ENCODE results near the gene DRG2.

The DRG2 gene

GRCh38 chr17:18087610-18088491 lies at the start of gene DRG2:
Gene DRG2, plus strand, starts transcription at chr17:18087948. Its CDS starts 76 bp downstream, at chr17:18088024.
- in situ Hi-C loops (cut with MboI; ENCODE audit: low pct_unique_long_range_greater_than_20kb, low sequenced_read_pairs, unreplicated experiment) = no loop called here
- DNase-seq (ENCODE audit: low spot score) = peak; percentile 92
- TF ChIP-seq CTCF (IDR thresholded peaks at IDR 0.05; ENCODE audit: extremely low read depth, insufficient read depth, missing control alignments) = no peak

- no peak for TF ChIP-seq CTCF (IDR thresholded peaks at IDR 0.05; ENCODE audit: extremely low read depth, insufficient read depth, missing control alignments)
- DNase-seq (ENCODE audit: low spot score) = no peak
- in situ Hi-C loops (cut with MboI; ENCODE audit: low pct_unique_long_range_greater_than_20kb, low sequenced_read_pairs, unreplicated experiment) = loop anchor here (10.0 kb wide), 1 partner anchor 153 kb away; no protein-coding TSS in a partner anchor
Observed at GRCh38 chr17:18038149-18038850, 49.4 kb upstream of the DRG2 start.

GRCh38 chr17:18038861-18039534 lies 48.8 kb upstream of the DRG2 start, which contains the start of the genes ATPAF2 and GID4:
Gene ATPAF2, minus strand, starts transcription at chr17:18039168. Its CDS starts 155 bp downstream, at chr17:18039013.
Gene GID4, plus strand, starts transcription at chr17:18039408. Its CDS starts 57 bp downstream, at chr17:18039465.
- in situ Hi-C loops (cut with MboI; ENCODE audit: low pct_unique_long_range_greater_than_20kb, low sequenced_read_pairs, unreplicated experiment) = loop anchor here (10.0 kb wide), 1 partner anchor 154 kb away; no protein-coding TSS in a partner anchor
- peak; percentile 98 for DNase-seq (ENCODE audit: low spot score)
- TF ChIP-seq CTCF (IDR thresholded peaks at IDR 0.05; ENCODE audit: extremely low read depth, insufficient read depth, missing control alignments) = no peak

- peak; percentile 75 for DNase-seq (ENCODE audit: low spot score)
- peak; percentile 16 for TF ChIP-seq CTCF (IDR thresholded peaks at IDR 0.05; ENCODE audit: extremely low read depth, insufficient read depth, missing control alignments)
- in situ Hi-C loops (cut with MboI; ENCODE audit: low pct_unique_long_range_greater_than_20kb, low sequenced_read_pairs, unreplicated experiment) = loop anchor here (10.0 kb wide), 1 partner anchor 155 kb away; no protein-coding TSS in a partner anchor
Observed at GRCh38 chr17:18039535-18040260, 48.0 kb upstream of the DRG2 start.

GRCh38 chr17:18040261-18040858 lies 47.4 kb upstream of the DRG2 start:
- TF ChIP-seq CTCF (IDR thresholded peaks at IDR 0.05; ENCODE audit: extremely low read depth, insufficient read depth, missing control alignments) = no peak
- in situ Hi-C loops (cut with MboI; ENCODE audit: low pct_unique_long_range_greater_than_20kb, low sequenced_read_pairs, unreplicated experiment) = no loop called here
- DNase-seq (ENCODE audit: low spot score) = no peak

Measured in GM13977 (cell line).